H1 (cell line): ENCODE measurements around the gene SEMA7A. TPM values are rescaled to one million over a fixed set of nuclear protein-coding genes. Genes with fewer than 3 reads are reported as not detected.

ENCODE experiments used
- CTCF ChIA-PET: fragments of 300-600 bp; sonication (Branson Sonifier 250); formaldehyde crosslinking; loops from one replicate; lab custom pipeline; 2021; ENCODE audit not compliant: partially characterized antibody; lab: Charles Lee
- POLR2A ChIA-PET: fragments of 300-600 bp; sonication (Branson Sonifier 250); formaldehyde crosslinking; loops from one replicate; lab custom pipeline; 2021; ENCODE audit warnings: inconsistent platforms; ENCODE audit not compliant: partially characterized antibody; lab: Charles Lee
- DNase-seq, 2 experiments: peaks; one replicate each; pipeline versions ENCODE4 v3.0.0 to v3.0.0-alpha.2; 2010 to 2022; ENCODE audit warnings: low spot score in 2 of 2, low read depth in 1 of 2, mixed read lengths in 1 of 2
- FAIRE-seq: peaks from 2 replicates; lab custom pipeline; 2011; peaks lifted over from hg19 to GRCh38; lab: Jason Lieb, UNC
- H2AFZ ChIP-seq: 2 replicates; pipeline ENCODE4 v1.8.1; 2012; ENCODE audit warnings: low read length, inconsistent platforms
- H2AK5ac ChIP-seq: 2 replicates; pipeline ENCODE4 v1.6.1; 2013; ENCODE audit warnings: low read depth, low read length
- H2BK120ac ChIP-seq: replicated peaks from 2 replicates; pipeline ENCODE3; 2013; ENCODE audit warnings: low read depth, low read length, inconsistent platforms
- H2BK12ac ChIP-seq: 2 replicates; pipeline ENCODE4 v1.6.1; 2013; ENCODE audit warnings: low read depth, low read length
- H2BK15ac ChIP-seq: 2 replicates; pipeline ENCODE4 v1.6.1; 2013; ENCODE audit warnings: low read length
- H2BK20ac ChIP-seq: 2 replicates; pipeline ENCODE4 v1.6.1; 2013; ENCODE audit warnings: low read length
- H2BK5ac ChIP-seq: 2 replicates; pipeline ENCODE4 v1.6.1; 2013; ENCODE audit warnings: low read depth, low read length
- H3K14ac ChIP-seq: 2 replicates; pipeline ENCODE4 v1.6.1; 2013; ENCODE audit warnings: inconsistent platforms; ENCODE audit not compliant: insufficient read length
- H3K18ac ChIP-seq: 2 replicates; pipeline ENCODE4 v1.6.1; 2013; ENCODE audit warnings: low read length; ENCODE audit errors: extremely low read depth
- H3K23ac ChIP-seq: 2 replicates; pipeline ENCODE4 v1.6.1; 2013; ENCODE audit warnings: inconsistent platforms; ENCODE audit not compliant: insufficient read length
- H3K23me2 ChIP-seq: 2 replicates; pipeline ENCODE4 v1.6.1; 2013; ENCODE audit warnings: low read depth, low read length
- H3K27ac ChIP-seq: 2 replicates; pipeline ENCODE4 v1.6.1; 2011; ENCODE audit warnings: low read depth, low read length, inconsistent platforms
- H3K27me3 ChIP-seq, 4 experiments: replicated peaks in 1 of 4; 1 replicate in 1 of 4; 2 replicates in 3 of 4; pipeline versions ENCODE4 v1.6.1 to v1.8.1; 2011 to 2013; ENCODE audit warnings: low read length in 3 of 4, mild to moderate bottlenecking in 3 of 4, inconsistent platforms in 2 of 4, mixed read lengths in 2 of 4, moderate library complexity in 1 of 4; ENCODE audit not compliant: control insufficient read depth in 3 of 4, insufficient read depth in 3 of 4; ENCODE audit errors: extremely low read depth in 1 of 4
- H3K36me3 ChIP-seq, 4 experiments: 2 replicates each; pipeline versions ENCODE4 v1.6.1 to v1.8.1; 2011 to 2013; ENCODE audit warnings: mild to moderate bottlenecking in 4 of 4, low read length in 3 of 4, moderate library complexity in 2 of 4, control low read depth in 1 of 4, inconsistent platforms in 1 of 4; ENCODE audit not compliant: insufficient read depth in 4 of 4, control insufficient read depth in 2 of 4
- H3K4ac ChIP-seq: replicated peaks from 2 replicates; pipeline ENCODE3; 2013; ENCODE audit warnings: low read length, low read depth, mixed read lengths, inconsistent platforms; ENCODE audit not compliant: insufficient read length
- H3K4me1 ChIP-seq, 4 experiments: replicated peaks in 1 of 4; 1 replicate in 1 of 4; 2 replicates in 3 of 4; pipeline versions ENCODE4 v1.6.1 to v1.8.1; 2011 to 2013; ENCODE audit warnings: low read length in 3 of 4, inconsistent platforms in 2 of 4, mixed read lengths in 1 of 4; ENCODE audit not compliant: insufficient read depth in 4 of 4, control insufficient read depth in 3 of 4
- H3K4me2 ChIP-seq, 2 experiments: 2 replicates each; pipeline versions ENCODE4 v1.6.1 to v1.8.1; 2011 to 2013; ENCODE audit warnings: low read depth in 2 of 2, low read length in 2 of 2, control low read depth in 1 of 2, inconsistent platforms in 1 of 2, mild to moderate bottlenecking in 1 of 2; ENCODE audit not compliant: insufficient read depth in 1 of 2
- H3K4me3 ChIP-seq, 4 experiments: fragments of 200-600, 300-600 bp in 1 of 4; sonication (generic), shearing (Covaris generic), sonication (Bioruptor Twin) in 1 of 4; 2 replicates each; pipeline versions ENCODE4 v1.5.1 to v1.8.1; 2011 to 2016; ENCODE audit warnings: low read length in 4 of 4, low read depth in 3 of 4, control low read depth in 2 of 4, inconsistent platforms in 2 of 4, mild to moderate bottlenecking in 2 of 4, mixed read lengths in 1 of 4, moderate library complexity in 1 of 4; ENCODE audit not compliant: insufficient read depth in 2 of 4; ENCODE audit errors: extremely low read depth in 1 of 4
- H3K56ac ChIP-seq: replicated peaks from 2 replicates; pipeline ENCODE3; 2013; ENCODE audit warnings: low read depth, mild to moderate bottlenecking, mixed read lengths, low read length, inconsistent platforms; ENCODE audit not compliant: insufficient read length
- H3K79me1 ChIP-seq: 2 replicates; pipeline ENCODE4 v1.6.1; 2013; ENCODE audit warnings: low read depth, low read length, control low read depth
- H3K79me2 ChIP-seq, 2 experiments: 2 replicates each; pipeline versions ENCODE4 v1.6.1 to v1.8.1; 2012 to 2013; ENCODE audit warnings: low read length in 2 of 2, mild to moderate bottlenecking in 2 of 2, inconsistent platforms in 1 of 2; ENCODE audit not compliant: insufficient read depth in 2 of 2, control insufficient read depth in 1 of 2
- H3K9ac ChIP-seq, 4 experiments: replicated peaks in 1 of 4; 1 replicate in 1 of 4; 2 replicates in 3 of 4; pipeline versions ENCODE4 v1.6.1 to v1.8.1; 2011 to 2013; ENCODE audit warnings: low read depth in 3 of 4, low read length in 3 of 4, control low read depth in 2 of 4, mild to moderate bottlenecking in 2 of 4, moderate library complexity in 2 of 4, inconsistent platforms in 1 of 4; ENCODE audit errors: extremely low read depth in 1 of 4
- H3K9me3 ChIP-seq, 2 experiments: 2 replicates each; pipeline versions ENCODE4 v1.6.1 to v1.8.1; 2012 to 2013; ENCODE audit warnings: mild to moderate bottlenecking in 2 of 2, moderate library complexity in 2 of 2, control low read depth in 1 of 2, inconsistent platforms in 1 of 2, low read depth in 1 of 2, low read length in 1 of 2, mixed read lengths in 1 of 2; ENCODE audit not compliant: insufficient read depth in 2 of 2
- H4K20me1 ChIP-seq, 2 experiments: replicated peaks in 1 of 2; 2 replicates each; pipeline versions ENCODE3 to v1.8.1; 2011 to 2013; ENCODE audit warnings: inconsistent platforms in 2 of 2, low read length in 2 of 2, mild to moderate bottlenecking in 1 of 2; ENCODE audit not compliant: insufficient read depth in 2 of 2, control insufficient read depth in 1 of 2
- H4K5ac ChIP-seq: 2 replicates; pipeline ENCODE4 v1.6.1; 2013; ENCODE audit warnings: low read length, low read depth, mixed read lengths, inconsistent platforms; ENCODE audit not compliant: insufficient read length
- H4K8ac ChIP-seq: 2 replicates; pipeline ENCODE4 v1.8.0; 2013; ENCODE audit warnings: mild to moderate bottlenecking, moderate library complexity, low read length, inconsistent platforms; ENCODE audit not compliant: insufficient read depth; ENCODE audit errors: extremely low read depth
- H4K91ac ChIP-seq: replicated peaks from 2 replicates; pipeline ENCODE3; 2013; ENCODE audit warnings: low read length, mixed read lengths, inconsistent platforms; ENCODE audit not compliant: insufficient read length
- CHD2 ChIP-seq: IDR thresholded peaks from 2 replicates; pipeline ENCODE4 v1.6.1; 2012; ENCODE audit warnings: low read length, improper control_type of control experiment
- EZH2 ChIP-seq: fragments of 200-600 bp; sonication (generic); IDR thresholded peaks from 2 replicates; pipeline ENCODE4 v1.7.1; 2012; ENCODE audit warnings: low read depth, mild to moderate bottlenecking, moderate library complexity, low read length, inconsistent platforms; ENCODE audit not compliant: severe bottlenecking
- GABPA ChIP-seq: IDR thresholded peaks from 2 replicates; pipeline ENCODE4 v1.6.1; 2011; ENCODE audit warnings: mild to moderate bottlenecking, low read length, moderate library complexity, borderline replicate concordance; ENCODE audit not compliant: insufficient read depth
- HDAC2 ChIP-seq, 2 experiments: fragments of 300-600 bp in 1 of 2; sonication (generic) in 1 of 2; IDR thresholded peaks; 2 replicates each; pipeline ENCODE4 v1.6.1; 2011 to 2012; ENCODE audit warnings: low read depth in 2 of 2, low read length in 2 of 2, mild to moderate bottlenecking in 2 of 2, moderate library complexity in 2 of 2, borderline replicate concordance in 1 of 2, inconsistent platforms in 1 of 2
- PHF8 ChIP-seq: fragments of 200-600 bp; sonication (generic); conservative IDR thresholded peaks from 2 replicates; pipeline ENCODE4 v1.7.1; 2012; ENCODE audit warnings: low read depth, mild to moderate bottlenecking, inconsistent platforms, low read length, moderate library complexity
- SRF ChIP-seq: IDR thresholded peaks from 2 replicates; pipeline ENCODE4 v1.6.1; 2011; ENCODE audit warnings: mild to moderate bottlenecking, low read depth, low read length, moderate library complexity
- WGBS, 2 experiments: shearing (Covaris generic) in 1 of 2; methylation state at CpG; one replicate each; pipeline versions ENCODE4 v1.1.6 to v1.1.7; 2013 to 2015; ENCODE audit warnings: low lambda C conversion rate in 2 of 2, mixed read lengths in 2 of 2, inconsistent platforms in 1 of 2, low coverage in 1 of 2, missing lambda C conversion rate in 1 of 2; ENCODE audit not compliant: insufficient replicate concordance in 2 of 2, insufficient coverage in 1 of 2, insufficient read length in 1 of 2; ENCODE audit errors: extremely low coverage in 1 of 2, missing lambda C conversion rate in 1 of 2; 5-methylcytosine and 5-hydroxymethylcytosine counted together
- polyA plus RNA-seq, 7 experiments: library from polyadenylated mRNA; depleted of rRNA in 3 of 7; stranded (reverse) in 5 of 7; unstranded in 2 of 7; fragments of >200 nt in 5 of 7; fragments of 200-250 nt in 2 of 7; gene quantifications; 1 replicate in 5 of 7; 2 replicates in 1 of 7; 4 replicates in 1 of 7; pipeline versions ENCODE4 v1.2.1 to v1.2.3, GENCODE V29; 2011 to 2013; ENCODE audit warnings: missing spikeins in 2 of 7, mixed read lengths in 2 of 7
- total RNA-seq: library from RNA; stranded (reverse); fragmentation: NEBNext Ultra II Directional; extraction: Animal tissue kit (Norgen Biotek cat#: 25700); gene quantifications from 2 replicates; pipeline ENCODE4 v1.2.1, GENCODE V29; 2021
- TF ChIP-seq, protein P1 (sequence below): IDR thresholded peaks from 2 replicates; pipeline ENCODE4 v1.6.1; 2011; ENCODE audit warnings: low read depth, mild to moderate bottlenecking, low read length; ENCODE audit not compliant: insufficient read depth
- TF ChIP-seq, protein P2 (sequence below): IDR thresholded peaks from 2 replicates; pipeline ENCODE4 v1.6.1; 2012; ENCODE audit warnings: inconsistent platforms

The SEMA7A gene
- total and polyA plus RNA-seq, 2 of the 8 experiments (the other 6 are each of a cell fraction or from before 2014, with no cell fraction given) = 10.7 to 15.0 TPM

DNA sequence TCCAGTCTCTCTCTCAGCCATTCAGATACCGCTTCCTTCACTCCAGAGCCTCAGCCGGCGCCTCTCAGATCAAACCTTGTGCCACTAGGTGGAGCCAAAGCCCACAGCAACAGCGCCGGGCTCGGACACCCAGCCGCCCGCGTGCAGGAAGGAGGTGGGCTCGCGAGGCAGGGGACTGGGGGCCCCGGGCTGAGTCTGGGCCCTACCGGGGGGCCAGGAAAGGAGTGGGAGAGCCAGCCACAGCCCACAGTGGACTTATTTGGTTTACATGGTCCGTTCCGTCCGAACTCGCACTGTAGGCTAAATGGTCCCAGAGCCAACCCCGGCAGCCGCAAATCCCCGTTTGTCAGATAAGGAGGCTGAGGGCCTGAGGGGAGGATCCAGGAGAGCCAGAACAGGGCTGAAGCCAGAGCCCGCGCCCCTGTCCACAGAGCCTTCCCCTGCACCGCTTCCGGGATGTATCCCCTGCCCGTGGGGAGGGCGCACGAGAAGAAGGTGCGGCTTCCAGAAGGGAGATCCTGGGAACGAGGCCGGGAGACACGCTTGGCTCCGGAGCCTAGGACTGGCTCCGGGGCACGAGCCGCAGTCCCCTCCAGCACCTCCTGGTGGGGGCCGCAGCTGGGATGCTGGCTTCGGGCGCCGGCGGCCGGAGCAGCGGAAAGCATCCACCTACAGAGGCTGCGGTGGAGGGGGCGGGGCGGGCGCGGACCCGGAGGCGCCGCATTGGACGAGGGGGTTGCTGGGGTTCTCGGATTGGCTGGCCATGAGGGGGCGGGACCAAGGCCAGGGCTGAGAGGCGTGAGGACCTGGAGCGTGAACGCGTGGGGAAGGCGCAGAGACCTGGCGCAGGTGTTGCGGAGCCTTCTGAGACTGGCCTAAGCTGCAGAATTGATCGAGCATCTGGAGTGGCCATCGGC, 59.8 kb downstream of the SEMA7A start:
- Histone ChIP-seq H3K79me2 (no peaks in the 10 kb centered on the region), H3K23me2 (peaks cover 6% of the 10 kb centered on the region; the same call in 1 of the 2 replicates), H3K23ac (no peak overlapping the region), H3K14ac (no peak overlapping the region), H4K8ac (no peak overlapping the region; the same call in 1 of the 2 replicates), H2BK5ac (peak overlapping the region; percentile 92), H3K79me1 (no peaks in the 10 kb centered on the region; the same call in 1 of the 2 replicates), H4K20me1 (no peaks in the 10 kb centered on the region), H2BK12ac (peak overlapping the region; percentile 87; the same call in 1 of the 2 replicates), H3K9me3 (no peaks in the 10 kb centered on the region), H3K4me3 (peak overlapping the region; percentile 37 to 74 (median 62)), H4K91ac (peak overlapping the region; percentile 83), H2AK5ac (no peak overlapping the region), H3K18ac (peak overlapping the region; percentile 99), H3K27me3 (peaks cover 0 to 3% (median 0%) of the 10 kb centered on the region in 4 experiments; a peak in 3 of 7 replicates), H2BK20ac (0 out of 2 replicates have a peak overlapping the region, but pooled peaks have one; percentile 43), H3K4me1 (peaks cover 4 to 15% (median 9%) of the 10 kb centered on the region in 4 experiments), H3K4me2 (peak overlapping the region; percentile 76 to 99), H3K56ac (no peak overlapping the region), H3K36me3 (no peaks in the 10 kb centered on the region), H4K5ac (peak overlapping the region; percentile 92), H3K27ac (no peak overlapping the region), H3K4ac (peak overlapping the region; percentile 65), H2BK120ac (no peak overlapping the region), H2BK15ac (peak overlapping the region; percentile 98; the same call in 1 of the 2 replicates), H3K9ac (no peak overlapping the region; a peak in 2 of 7 replicates), H2AFZ (peak overlapping the region; percentile 87; the same call in 1 of the 2 replicates)
- 1% methylated on average over 58 of the region's 62 CpGs; no CpG with 5 or more reads in 1 of the 2 experiments for WGBS, 2 experiments
- POLR2A ChIA-PET = interaction anchor here (0.9 to 3.1 kb wide), 5 partner anchors 10 to 112 kb away, joined by 3 to 9 read pairs (median 3); no protein-coding TSS in a partner anchor
- DNase-seq (peak; percentile 79 to 97), FAIRE-seq (peak; percentile 36)
- CTCF ChIA-PET = interaction anchor here (0.6 to 36.8 kb wide), 33 partner anchors 10 to 368 kb away, joined by 3 to 1311 read pairs (median 5); partner anchors contain the start of genes CLK3 and SEMA7A
- TF ChIP-seq, protein P1, sequence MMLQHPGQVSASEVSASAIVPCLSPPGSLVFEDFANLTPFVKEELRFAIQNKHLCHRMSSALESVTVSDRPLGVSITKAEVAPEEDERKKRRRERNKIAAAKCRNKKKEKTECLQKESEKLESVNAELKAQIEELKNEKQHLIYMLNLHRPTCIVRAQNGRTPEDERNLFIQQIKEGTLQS = no peak
- no peak for TF ChIP-seq GABPA
- TF ChIP-seq, protein P2, sequence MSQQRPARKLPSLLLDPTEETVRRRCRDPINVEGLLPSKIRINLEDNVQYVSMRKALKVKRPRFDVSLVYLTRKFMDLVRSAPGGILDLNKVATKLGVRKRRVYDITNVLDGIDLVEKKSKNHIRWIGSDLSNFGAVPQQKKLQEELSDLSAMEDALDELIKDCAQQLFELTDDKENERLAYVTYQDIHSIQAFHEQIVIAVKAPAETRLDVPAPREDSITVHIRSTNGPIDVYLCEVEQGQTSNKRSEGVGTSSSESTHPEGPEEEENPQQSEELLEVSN = peak; percentile 77
- no peak for TF ChIP-seq HDAC2 (IDR thresholded peaks at IDR 0.05; ENCODE audit: borderline replicate concordance in 1 of 2, low read depth in 2 of 2, low read length in 2 of 2)
- no peak for TF ChIP-seq SRF
- TF ChIP-seq CHD2 = peak; percentile 39; the same call in 1 of the 2 replicates
- TF ChIP-seq PHF8 = peak; percentile 43; the same call in 1 of the 2 replicates
- TF ChIP-seq EZH2 = no peak
